ENCODE results near the gene ZNF219. TPM values are rescaled to one million over a fixed set of nuclear protein-coding genes. Genes with fewer than 3 reads are reported as not detected.

Gene ZNF219
- total RNA-seq (2014; rRNA removed; shearing (Covaris generic)): 29.4 and 45.8 TPM in 2 replicates

DNA sequence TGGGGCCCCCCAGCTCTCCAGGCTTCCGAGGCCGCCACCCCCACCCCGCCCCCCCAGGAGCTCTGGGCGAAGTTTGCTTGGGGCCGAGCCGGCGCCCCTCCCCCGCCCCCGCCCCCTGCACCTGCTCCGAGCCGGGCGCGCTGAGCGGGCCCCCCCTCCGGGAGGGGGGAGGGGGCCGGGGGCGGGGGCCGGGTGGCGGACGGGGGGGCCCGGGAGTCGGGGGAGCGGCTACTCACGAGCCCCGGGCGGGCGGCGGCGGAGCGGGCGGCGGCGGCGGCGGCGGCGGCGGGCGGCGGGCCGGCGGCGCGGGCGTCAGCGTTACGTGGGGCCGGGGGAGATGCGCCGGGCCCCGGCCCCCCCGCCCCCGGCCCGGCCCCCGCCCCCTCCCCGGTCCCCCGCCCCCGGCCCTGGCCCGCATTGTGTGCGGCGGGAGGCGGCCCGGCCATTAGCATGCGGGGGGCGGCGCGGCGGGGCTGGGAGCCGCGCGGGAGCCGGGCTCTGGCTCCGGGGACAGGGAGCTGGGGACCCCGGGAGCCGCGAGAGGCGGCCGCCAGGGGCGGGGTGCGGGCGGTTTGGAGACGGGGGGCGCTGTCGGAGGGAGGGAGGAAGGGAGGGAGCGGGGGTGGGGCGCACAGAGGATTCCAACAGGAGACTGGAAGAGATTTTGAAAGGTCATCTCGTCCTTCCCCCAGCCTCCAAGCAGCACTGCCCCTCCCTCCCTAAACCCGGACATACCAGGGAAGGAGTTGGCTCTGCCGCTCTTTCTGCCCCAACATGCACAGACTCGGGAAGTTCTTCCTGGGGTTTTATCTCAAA lies at the start of gene ZNF219:
TSS of gene ZNF219 (minus strand) at position 580 of the 816 bp plus-strand sequence. CDS start 5,064 bp downstream, outside the sequence.
- peak; percentile 71 for DNase-seq (ENCODE audit: low spot score)
- in situ Hi-C loops (cut with HindIII; ENCODE audit: low sequenced_read_pairs): no loop called here

GRCh38 chr14:21145437-21145836 lies 47.0 kb upstream of the ZNF219 start:
- in situ Hi-C loops (cut with HindIII; ENCODE audit: low sequenced_read_pairs): no loop called here
- no peak for DNase-seq (ENCODE audit: low spot score)

- DNase-seq (ENCODE audit: low spot score): no peak
Observed at GRCh38 chr14:21142357-21142756, 43.9 kb upstream of the ZNF219 start.

GRCh38 chr14:21136024-21136423 lies 37.6 kb upstream of the ZNF219 start:
- peak; percentile 30 for DNase-seq (ENCODE audit: low spot score)
- in situ Hi-C loops (cut with HindIII; ENCODE audit: low sequenced_read_pairs): no loop called here

More at GRCh38 chr14:21142357-21142756, 43.9 kb upstream of the ZNF219 start:
- in situ Hi-C loops (cut with HindIII; ENCODE audit: low sequenced_read_pairs): no loop called here

- no peak for DNase-seq (ENCODE audit: low spot score)
- in situ Hi-C loops (cut with HindIII; ENCODE audit: low sequenced_read_pairs): no loop called here
Observed at GRCh38 chr14:21133901-21134300, 35.4 kb upstream of the ZNF219 start.

DNA sequence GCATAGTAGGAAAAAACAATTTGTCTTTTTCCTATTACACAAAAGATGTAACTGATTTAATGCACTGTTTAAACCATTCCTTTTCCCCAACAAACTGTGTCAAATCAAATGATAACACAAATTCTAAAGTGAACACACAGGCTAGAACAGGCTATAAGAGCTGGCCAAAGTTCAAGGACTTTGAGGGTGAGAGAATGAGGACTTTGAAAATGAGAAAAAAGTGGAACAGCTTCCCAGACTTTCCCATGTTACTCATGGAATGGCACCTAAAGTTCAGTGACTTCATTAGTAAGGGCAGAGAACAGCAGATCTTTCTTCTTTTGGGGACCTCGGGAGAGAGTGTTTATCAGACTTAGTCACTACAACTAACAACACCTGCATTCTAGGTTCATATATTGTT lies 25.0 kb upstream of the ZNF219 start:
- in situ Hi-C loops (cut with HindIII; ENCODE audit: low sequenced_read_pairs): no loop called here

GRCh38 chr14:21121122-21121521 lies 22.7 kb upstream of the ZNF219 start:
- no peak for DNase-seq (ENCODE audit: low spot score)
- in situ Hi-C loops (cut with HindIII; ENCODE audit: low sequenced_read_pairs): no loop called here

More for the DNA sequence above, 25.0 kb upstream of the ZNF219 start:
- DNase-seq (ENCODE audit: low spot score): no peak

- no peak for DNase-seq (ENCODE audit: low spot score)
- in situ Hi-C loops (cut with HindIII; ENCODE audit: low sequenced_read_pairs): no loop called here
Observed at GRCh38 chr14:21120686-21121085, 22.2 kb upstream of the ZNF219 start.

- in situ Hi-C loops (cut with HindIII; ENCODE audit: low sequenced_read_pairs): no loop called here
Observed at GRCh38 chr14:21118933-21119332, 20.5 kb upstream of the ZNF219 start.

GRCh38 chr14:21113369-21113768 lies 14.9 kb upstream of the ZNF219 start:
- in situ Hi-C loops (cut with HindIII; ENCODE audit: low sequenced_read_pairs): no loop called here
- DNase-seq (ENCODE audit: low spot score): no peak

More at GRCh38 chr14:21118933-21119332, 20.5 kb upstream of the ZNF219 start:
- no peak for DNase-seq (ENCODE audit: low spot score)

DNA sequence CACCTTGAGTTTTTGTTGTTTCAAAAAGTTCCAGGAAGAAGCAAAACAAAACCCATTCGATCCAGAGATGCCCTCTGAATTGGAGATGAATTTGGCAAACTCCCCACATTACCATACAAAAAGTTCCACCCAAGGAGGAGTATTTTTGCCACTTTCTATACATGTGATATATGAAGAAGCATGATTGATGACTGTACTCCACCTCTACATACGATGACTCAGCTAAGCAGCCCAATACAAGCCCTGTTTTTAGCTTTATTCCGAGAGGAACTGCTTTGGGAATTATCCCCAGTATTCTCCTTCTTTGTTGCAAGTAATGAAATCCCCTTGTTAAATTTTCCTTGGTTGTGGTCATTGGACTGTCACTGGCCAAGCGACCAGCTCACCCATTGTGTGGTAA lies 13.8 kb upstream of the ZNF219 start:
- no peak for DNase-seq (ENCODE audit: low spot score)

DNA sequence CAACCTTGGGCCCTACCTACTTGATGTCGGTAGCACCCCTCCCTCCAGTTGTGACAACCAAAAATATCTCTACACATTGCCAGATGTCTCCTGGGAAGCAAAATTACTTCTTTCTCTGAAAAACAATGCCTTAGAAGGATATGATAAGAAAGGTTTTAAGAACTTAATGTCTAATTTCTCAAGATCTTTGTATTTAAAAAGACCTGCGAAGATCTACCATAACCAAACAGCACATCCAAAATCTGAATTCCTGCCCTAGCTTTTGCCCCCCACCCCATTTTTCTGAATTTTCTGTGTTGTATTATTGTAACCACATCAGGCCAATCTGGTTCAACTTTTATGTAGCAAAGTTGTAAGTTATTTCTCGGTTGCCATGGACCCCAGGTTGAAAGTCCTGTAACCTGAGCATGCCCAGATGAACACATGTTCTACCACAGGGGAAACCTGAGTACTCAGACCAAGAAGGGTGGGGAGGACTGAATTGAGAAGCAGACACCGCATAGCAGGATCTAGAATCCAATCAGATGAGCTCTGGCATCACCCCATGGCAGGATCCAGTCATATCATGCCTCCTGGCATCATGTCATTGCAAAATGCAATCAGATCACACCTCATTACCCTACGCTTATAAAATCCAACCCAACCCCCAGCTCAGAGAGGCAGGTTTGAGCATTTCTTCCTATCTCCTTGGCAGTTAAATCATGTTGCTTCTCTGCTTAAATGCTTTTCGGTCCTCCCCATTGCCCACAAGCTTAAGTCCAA lies 11.1 kb upstream of the ZNF219 start:
- DNase-seq (ENCODE audit: low spot score): no peak
- in situ Hi-C loops (cut with HindIII; ENCODE audit: low sequenced_read_pairs): no loop called here

More for the DNA sequence above, 13.8 kb upstream of the ZNF219 start:
- in situ Hi-C loops (cut with HindIII; ENCODE audit: low sequenced_read_pairs): no loop called here

DNA sequence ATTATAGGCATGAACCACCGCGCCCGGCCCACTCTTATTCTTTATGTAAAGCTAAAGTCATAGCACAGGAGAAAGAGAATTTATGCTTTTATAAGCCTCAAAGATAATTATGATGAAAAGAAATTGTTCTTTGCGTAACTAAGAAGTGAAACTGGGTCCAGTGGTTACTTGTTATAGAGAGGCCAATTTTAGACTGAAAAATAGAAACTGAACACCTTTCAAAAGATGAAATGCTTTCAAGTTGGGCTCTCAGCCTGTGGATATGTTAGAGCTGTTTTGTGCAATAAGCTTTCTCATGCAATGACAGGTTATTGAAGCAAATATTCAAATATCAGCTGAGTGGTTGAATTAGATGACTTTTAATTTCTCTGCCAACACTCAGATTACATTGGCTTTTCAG lies 10.3 kb upstream of the ZNF219 start:
- in situ Hi-C loops (cut with HindIII; ENCODE audit: low sequenced_read_pairs): no loop called here

DNA sequence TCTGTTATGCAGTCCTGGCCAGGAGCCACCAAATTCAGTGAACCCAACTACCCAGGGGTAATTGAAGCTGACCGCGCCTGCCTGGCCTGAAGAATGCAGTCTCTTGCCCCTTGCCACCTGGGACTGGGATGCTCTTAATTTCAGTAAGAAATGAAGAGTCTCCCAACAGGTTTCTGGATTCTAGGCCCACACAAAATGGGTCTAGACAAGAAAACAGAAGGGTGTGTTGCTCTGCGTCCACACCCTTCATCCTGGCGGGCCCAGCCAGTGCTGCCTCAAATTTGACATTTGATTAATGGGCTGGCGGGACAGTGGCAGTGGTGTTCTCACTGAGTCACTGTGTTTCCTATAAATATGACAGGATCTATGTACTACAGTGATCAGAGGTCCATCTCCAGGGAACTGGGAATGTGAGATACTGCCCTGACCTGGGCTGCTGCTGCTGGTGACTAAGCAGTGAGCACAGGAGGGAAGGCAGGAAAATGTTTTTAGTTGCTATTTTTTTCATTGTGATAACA lies 8.9 kb upstream of the ZNF219 start:
- no peak for DNase-seq (ENCODE audit: low spot score)
- in situ Hi-C loops (cut with HindIII; ENCODE audit: low sequenced_read_pairs): no loop called here

More for the DNA sequence above, 10.3 kb upstream of the ZNF219 start:
- DNase-seq (ENCODE audit: low spot score): no peak

- peak; percentile 94 for DNase-seq (ENCODE audit: low spot score)
- in situ Hi-C loops (cut with HindIII; ENCODE audit: low sequenced_read_pairs): no loop called here
Observed at GRCh38 chr14:21106498-21107282, 8.2 kb upstream of the ZNF219 start.

GRCh38 chr14:21106176-21106497 lies 7.7 kb upstream of the ZNF219 start:
- in situ Hi-C loops (cut with HindIII; ENCODE audit: low sequenced_read_pairs): no loop called here
- no peak for DNase-seq (ENCODE audit: low spot score)

DNA sequence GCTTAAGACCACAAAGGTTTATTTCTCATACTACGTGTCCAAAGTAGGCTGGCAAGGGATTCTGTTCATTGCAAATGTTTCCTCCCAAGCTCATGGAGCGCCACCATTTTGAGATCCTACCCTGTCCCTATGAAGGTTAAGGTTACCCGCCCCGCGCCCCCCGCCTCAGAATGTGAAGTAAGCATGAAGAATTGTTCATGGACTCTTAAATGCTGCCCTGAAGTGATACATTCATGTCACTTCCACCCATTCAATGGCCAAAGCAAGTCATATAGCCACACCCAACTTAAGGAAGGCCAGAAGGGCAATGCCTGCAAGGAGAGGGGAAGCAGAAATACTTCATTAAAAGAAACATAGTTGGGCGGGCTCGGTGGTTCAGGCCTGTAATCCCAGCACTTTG lies 6.6 kb upstream of the ZNF219 start:
- in situ Hi-C loops (cut with HindIII; ENCODE audit: low sequenced_read_pairs): no loop called here

GRCh38 chr14:21104448-21105060 lies 6.1 kb upstream of the ZNF219 start:
- peak; percentile 91 for DNase-seq (ENCODE audit: low spot score)
- in situ Hi-C loops (cut with HindIII; ENCODE audit: low sequenced_read_pairs): no loop called here

More for the DNA sequence above, 6.6 kb upstream of the ZNF219 start:
- DNase-seq (ENCODE audit: low spot score): no peak
